Testis (tissue), 2 donors: ENCODE measurements around the gene STIM2.
"Not testable (repeated sequence)": the region's sequence is repeated elsewhere in the genome, so short reads cannot be mapped to it uniquely, and the experiment has no call there.

Experiments used
- POLR2A ChIP-seq: fragments of 450-650 bp; IDR thresholded peaks from one replicate; pipeline ENCODE4 v1.6.1; 2017; ENCODE audit warnings: antibody characterized with exemption, mild to moderate bottlenecking, moderate library complexity
- TF ChIP-seq, protein P1 (sequence below), 3 experiments: fragments of 450-650 bp in 2 of 3; fragments of 200-600 bp in 1 of 3; sonication (generic) in 1 of 3; IDR thresholded peaks; one replicate each; pipeline ENCODE4 v1.5.1; 2016 to 2019; ENCODE audit warnings: antibody characterized with exemption in 3 of 3, mild to moderate bottlenecking in 2 of 3, moderate library complexity in 1 of 3

DNA sequence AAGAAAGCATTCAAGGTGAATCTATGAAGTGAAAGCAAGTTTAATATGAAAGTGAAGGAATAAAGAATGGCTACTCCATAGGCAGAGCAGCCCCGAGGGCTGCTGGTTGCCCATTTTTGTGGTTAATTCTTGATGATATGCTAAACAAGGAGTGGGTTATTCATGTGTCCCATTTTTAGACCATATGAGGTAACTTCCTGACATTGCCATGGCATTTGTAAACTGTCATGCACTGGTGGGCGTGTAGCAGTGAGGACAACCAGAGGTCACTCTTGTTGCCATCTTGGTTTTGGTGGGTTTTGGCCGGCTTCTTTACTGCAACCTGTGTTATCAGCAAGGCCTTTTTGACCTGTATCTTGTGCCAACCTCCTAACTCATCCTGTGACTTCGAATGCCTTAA, 49.1 kb upstream of the STIM2 start:
- TF ChIP-seq, protein P1, sequence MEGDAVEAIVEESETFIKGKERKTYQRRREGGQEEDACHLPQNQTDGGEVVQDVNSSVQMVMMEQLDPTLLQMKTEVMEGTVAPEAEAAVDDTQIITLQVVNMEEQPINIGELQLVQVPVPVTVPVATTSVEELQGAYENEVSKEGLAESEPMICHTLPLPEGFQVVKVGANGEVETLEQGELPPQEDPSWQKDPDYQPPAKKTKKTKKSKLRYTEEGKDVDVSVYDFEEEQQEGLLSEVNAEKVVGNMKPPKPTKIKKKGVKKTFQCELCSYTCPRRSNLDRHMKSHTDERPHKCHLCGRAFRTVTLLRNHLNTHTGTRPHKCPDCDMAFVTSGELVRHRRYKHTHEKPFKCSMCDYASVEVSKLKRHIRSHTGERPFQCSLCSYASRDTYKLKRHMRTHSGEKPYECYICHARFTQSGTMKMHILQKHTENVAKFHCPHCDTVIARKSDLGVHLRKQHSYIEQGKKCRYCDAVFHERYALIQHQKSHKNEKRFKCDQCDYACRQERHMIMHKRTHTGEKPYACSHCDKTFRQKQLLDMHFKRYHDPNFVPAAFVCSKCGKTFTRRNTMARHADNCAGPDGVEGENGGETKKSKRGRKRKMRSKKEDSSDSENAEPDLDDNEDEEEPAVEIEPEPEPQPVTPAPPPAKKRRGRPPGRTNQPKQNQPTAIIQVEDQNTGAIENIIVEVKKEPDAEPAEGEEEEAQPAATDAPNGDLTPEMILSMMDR (IDR thresholded peaks at IDR 0.05): not testable (repeated sequence)
- not testable (repeated sequence) for TF ChIP-seq POLR2A
